IMR-90 (cell line): ENCODE results near the gene NKAIN2.

Experiments used
- BHLHE40 ChIP-seq: fragments of 150-350 bp; IDR thresholded peaks from 2 replicates; pipeline ENCODE4 v1.6.1; 2016; ENCODE audit warnings: mild to moderate bottlenecking, low read depth, low read length
- CEBPB ChIP-seq: IDR thresholded peaks from 2 replicates; pipeline ENCODE4 v1.6.1; 2012; ENCODE audit warnings: low read depth, low read length, improper control_type of control experiment
- CTCF ChIP-seq: conservative IDR thresholded peaks from 2 replicates; pipeline ENCODE4 v1.5.1; 2012; ENCODE audit warnings: mild to moderate bottlenecking, low read depth, low read length, improper control_type of control experiment
- POLR2A ChIP-seq: IDR thresholded peaks from 2 replicates; pipeline ENCODE4 v1.6.1; 2012; ENCODE audit warnings: mild to moderate bottlenecking, low read depth, low read length
- RAD21 ChIP-seq: IDR thresholded peaks from 2 replicates; pipeline ENCODE4 v1.6.1; 2012; ENCODE audit warnings: low read length, improper control_type of control experiment
- USF2 ChIP-seq: fragments of 150-350 bp; IDR thresholded peaks from 2 replicates; pipeline ENCODE4 v1.6.1; 2017; ENCODE audit warnings: mild to moderate bottlenecking, antibody characterized with exemption, low read length, low read depth

DNA sequence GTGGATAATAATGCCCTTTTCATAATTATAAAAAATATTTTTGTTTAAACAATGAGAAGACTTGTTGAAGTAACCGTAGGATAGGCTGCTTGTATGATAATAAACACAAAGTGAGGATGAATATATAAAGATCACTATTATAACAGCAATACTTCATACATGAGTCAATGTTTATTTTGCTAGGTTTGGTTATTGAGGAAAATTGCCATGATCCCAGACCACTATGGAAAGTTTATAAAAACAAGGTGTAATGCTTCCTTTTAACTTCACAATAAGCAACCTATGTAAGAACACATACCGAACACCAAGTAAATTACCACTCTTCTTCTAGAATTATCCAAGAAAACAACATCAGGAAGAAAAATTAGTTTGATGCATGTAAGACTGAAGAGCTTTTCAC, 663.3 kb downstream of the NKAIN2 start:
- TF ChIP-seq RAD21 (no peak), CTCF (no peak), CEBPB (no peak), POLR2A (no peak), USF2 (no peak), BHLHE40 (no peak)
